Measurements from ENCODE around the gene FKBP2. TPM values are rescaled to one million over a fixed set of nuclear protein-coding genes. Genes with fewer than 3 reads are reported as not detected.
A peak's percentile ranks its signal among the peaks of the same experiment; 100 is the strongest.

FKBP2 gene
- total and polyA plus RNA-seq, 2 of the 13 experiments (the other 11 are each of a cell fraction or from before 2014, with no cell fraction given), result 30.1 to 53.3 TPM

- TF ChIP-seq NCOA5 (CRISPR knock-in tag; IDR thresholded peaks at IDR 0.05) (no peak), U2AF2 (IDR thresholded peaks at IDR 0.05; ENCODE audit: low read depth, low read length) (no peak), SP140L (CRISPR knock-in tag; IDR thresholded peaks at IDR 0.05; ENCODE audit: borderline replicate concordance) (no peak), SIN3A (IDR thresholded peaks at IDR 0.05; ENCODE audit: borderline replicate concordance, low read depth, low read length) (peak; percentile 58; the same call in 1 of the 2 replicates), ZNF552 (CRISPR knock-in tag; IDR thresholded peaks at IDR 0.05; ENCODE audit: borderline replicate concordance) (no peak), DDIT3 (CRISPR knock-in tag; IDR thresholded peaks at IDR 0.05) (no peak), ELF1 (CRISPR knock-in tag; IDR thresholded peaks at IDR 0.05) (no peak), KDM5A (IDR thresholded peaks at IDR 0.05; ENCODE audit: borderline replicate concordance, low read length) (0 out of 2 replicates have a peak, but pooled peaks have one; percentile 11), ZNF747 (CRISPR knock-in tag; IDR thresholded peaks at IDR 0.05; ENCODE audit: borderline replicate concordance) (peak; percentile 33), AGO2 (optimal IDR thresholded peaks at IDR 0.05; ENCODE audit: low read depth, low read length) (peak; percentile 64), MXI1 (IDR thresholded peaks at IDR 0.05; ENCODE audit: borderline replicate concordance, low read depth, low read length) (peak; percentile 27; the same call in 1 of the 3 replicates), HDAC6 (IDR thresholded peaks at IDR 0.05; ENCODE audit: low read depth, low read length) (no peak), ATF1 (CRISPR knock-in tag; IDR thresholded peaks at IDR 0.05) (no peak)
- TF ChIP-seq, protein P1, sequence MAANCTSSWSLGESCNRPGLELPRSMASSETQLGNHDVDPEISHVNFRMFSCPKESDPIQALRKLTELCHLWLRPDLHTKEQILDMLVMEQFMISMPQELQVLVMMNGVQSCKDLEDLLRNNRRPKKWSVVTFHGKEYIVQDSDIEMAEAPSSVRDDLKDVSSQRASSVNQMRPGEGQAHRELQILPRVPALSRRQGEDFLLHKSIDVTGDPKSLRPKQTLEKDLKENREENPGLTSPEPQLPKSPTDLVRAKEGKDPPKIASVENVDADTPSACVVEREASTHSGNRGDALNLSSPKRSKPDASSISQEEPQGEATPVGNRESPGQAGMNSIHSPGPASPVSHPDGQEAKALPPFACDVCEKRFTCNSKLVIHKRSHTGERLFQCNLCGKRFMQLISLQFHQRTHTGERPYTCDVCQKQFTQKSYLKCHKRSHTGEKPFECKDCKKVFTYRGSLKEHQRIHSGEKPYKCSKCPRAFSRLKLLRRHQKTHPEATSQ (CRISPR knock-in tag; IDR thresholded peaks at IDR 0.05; ENCODE audit: borderline replicate concordance), result no peak
- TF ChIP-seq, protein P2, sequence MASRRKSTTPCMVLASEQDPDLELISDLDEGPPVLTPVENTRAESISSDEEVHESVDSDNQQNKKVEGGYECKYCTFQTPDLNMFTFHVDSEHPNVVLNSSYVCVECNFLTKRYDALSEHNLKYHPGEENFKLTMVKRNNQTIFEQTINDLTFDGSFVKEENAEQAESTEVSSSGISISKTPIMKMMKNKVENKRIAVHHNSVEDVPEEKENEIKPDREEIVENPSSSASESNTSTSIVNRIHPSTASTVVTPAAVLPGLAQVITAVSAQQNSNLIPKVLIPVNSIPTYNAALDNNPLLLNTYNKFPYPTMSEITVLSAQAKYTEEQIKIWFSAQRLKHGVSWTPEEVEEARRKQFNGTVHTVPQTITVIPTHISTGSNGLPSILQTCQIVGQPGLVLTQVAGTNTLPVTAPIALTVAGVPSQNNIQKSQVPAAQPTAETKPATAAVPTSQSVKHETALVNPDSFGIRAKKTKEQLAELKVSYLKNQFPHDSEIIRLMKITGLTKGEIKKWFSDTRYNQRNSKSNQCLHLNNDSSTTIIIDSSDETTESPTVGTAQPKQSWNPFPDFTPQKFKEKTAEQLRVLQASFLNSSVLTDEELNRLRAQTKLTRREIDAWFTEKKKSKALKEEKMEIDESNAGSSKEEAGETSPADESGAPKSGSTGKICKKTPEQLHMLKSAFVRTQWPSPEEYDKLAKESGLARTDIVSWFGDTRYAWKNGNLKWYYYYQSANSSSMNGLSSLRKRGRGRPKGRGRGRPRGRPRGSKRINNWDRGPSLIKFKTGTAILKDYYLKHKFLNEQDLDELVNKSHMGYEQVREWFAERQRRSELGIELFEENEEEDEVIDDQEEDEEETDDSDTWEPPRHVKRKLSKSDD (CRISPR knock-in tag; IDR thresholded peaks at IDR 0.05; ENCODE audit: low read depth), result 0 out of 2 replicates have a peak, but pooled peaks have one; percentile 22
- TF ChIP-seq, protein P3, sequence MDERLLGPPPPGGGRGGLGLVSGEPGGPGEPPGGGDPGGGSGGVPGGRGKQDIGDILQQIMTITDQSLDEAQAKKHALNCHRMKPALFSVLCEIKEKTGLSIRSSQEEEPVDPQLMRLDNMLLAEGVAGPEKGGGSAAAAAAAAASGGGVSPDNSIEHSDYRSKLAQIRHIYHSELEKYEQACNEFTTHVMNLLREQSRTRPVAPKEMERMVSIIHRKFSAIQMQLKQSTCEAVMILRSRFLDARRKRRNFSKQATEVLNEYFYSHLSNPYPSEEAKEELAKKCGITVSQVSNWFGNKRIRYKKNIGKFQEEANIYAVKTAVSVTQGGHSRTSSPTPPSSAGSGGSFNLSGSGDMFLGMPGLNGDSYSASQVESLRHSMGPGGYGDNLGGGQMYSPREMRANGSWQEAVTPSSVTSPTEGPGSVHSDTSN (CRISPR knock-in tag; IDR thresholded peaks at IDR 0.05), result peak; percentile 82
- TF ChIP-seq, protein P4, sequence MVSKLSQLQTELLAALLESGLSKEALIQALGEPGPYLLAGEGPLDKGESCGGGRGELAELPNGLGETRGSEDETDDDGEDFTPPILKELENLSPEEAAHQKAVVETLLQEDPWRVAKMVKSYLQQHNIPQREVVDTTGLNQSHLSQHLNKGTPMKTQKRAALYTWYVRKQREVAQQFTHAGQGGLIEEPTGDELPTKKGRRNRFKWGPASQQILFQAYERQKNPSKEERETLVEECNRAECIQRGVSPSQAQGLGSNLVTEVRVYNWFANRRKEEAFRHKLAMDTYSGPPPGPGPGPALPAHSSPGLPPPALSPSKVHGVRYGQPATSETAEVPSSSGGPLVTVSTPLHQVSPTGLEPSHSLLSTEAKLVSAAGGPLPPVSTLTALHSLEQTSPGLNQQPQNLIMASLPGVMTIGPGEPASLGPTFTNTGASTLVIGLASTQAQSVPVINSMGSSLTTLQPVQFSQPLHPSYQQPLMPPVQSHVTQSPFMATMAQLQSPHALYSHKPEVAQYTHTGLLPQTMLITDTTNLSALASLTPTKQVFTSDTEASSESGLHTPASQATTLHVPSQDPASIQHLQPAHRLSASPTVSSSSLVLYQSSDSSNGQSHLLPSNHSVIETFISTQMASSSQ (IDR thresholded peaks at IDR 0.05; ENCODE audit: low read depth), result no peak
- TF ChIP-seq, protein P4 (CRISPR knock-in tag; IDR thresholded peaks at IDR 0.05; ENCODE audit: borderline replicate concordance), result peak; percentile 54
Measured at GRCh38 chr11:64241491-64242374, 838 bp downstream of the FKBP2 start (continued).

Measured in HepG2 (cell line).